Activated T-helper 2 cell treated with anti-CD3 and anti-CD28 coated beads, Interferon-gamma antibody, Interleukin-2, Interleukin-4, amounts not matched to agents 10 μg/mL and 5 μg/mL and 100 μg/mL, durations not matched to agents 14 hours and 24 hours and 36 hours (primary cell): ENCODE data around the gene ABI3BP. TPM values are rescaled to one million over a fixed set of nuclear protein-coding genes. Genes with fewer than 3 reads are reported as not detected.

Experiments used
- DNase-seq: peaks from one replicate; pipeline ENCODE4 v3.0.0; 2021; ENCODE audit warnings: low spot score
- H3K27ac Mint-ChIP-seq: one replicate; pipeline ENCODE4 v1.8.0; 2021; ENCODE audit warnings: mixed read lengths
- H3K27me3 Mint-ChIP-seq: one replicate; pipeline ENCODE4 v1.8.0; 2021; ENCODE audit warnings: low read depth, mixed read lengths
- H3K36me3 Mint-ChIP-seq: one replicate; pipeline ENCODE4 v1.8.0; 2021; ENCODE audit warnings: low read depth, mixed read lengths
- H3K4me1 Mint-ChIP-seq: one replicate; pipeline ENCODE4 v1.8.0; 2021; ENCODE audit warnings: low read depth, mixed read lengths
- H3K4me3 Mint-ChIP-seq: one replicate; pipeline ENCODE4 v1.8.0; 2021; ENCODE audit warnings: low read depth, mild to moderate bottlenecking, moderate library complexity, mixed read lengths
- H3K9me3 Mint-ChIP-seq: one replicate; pipeline ENCODE4 v1.8.0; 2021; ENCODE audit warnings: mixed read lengths
- intact Hi-C: fragments of 100-400 bp; cut with micrococcal nuclease; formaldehyde crosslinking; loops from one replicate; pipeline ENCODE4 v1.15.1; 2023
- total RNA-seq: library from RNA; stranded (reverse); gene quantifications from 2 replicates; pipeline ENCODE4 v1.2.3, GENCODE V29; 2022

ABI3BP gene
- total RNA-seq, 1 donor from 2014 or later = not detected

DNA sequence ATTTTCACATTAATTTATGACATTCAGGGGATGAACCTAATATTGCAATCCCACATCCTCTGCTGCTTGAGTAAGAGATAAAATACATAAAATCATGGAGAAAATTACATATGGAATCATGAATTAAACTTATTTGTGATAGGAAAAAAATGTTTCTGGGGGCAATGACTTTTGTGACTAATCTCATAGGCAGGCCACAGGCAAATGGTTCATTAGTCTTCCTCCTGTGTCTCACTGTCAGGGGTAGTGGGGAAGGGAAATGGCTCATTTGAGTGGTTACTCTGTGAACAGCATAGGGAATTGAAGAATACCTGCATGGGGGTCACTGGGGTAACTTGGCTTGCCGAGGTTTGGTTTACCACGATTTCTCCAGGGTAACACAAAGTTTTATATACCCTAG lies 211.9 kb downstream of the ABI3BP start:
- no peak overlapping the region for H3K27ac Mint-ChIP-seq
- no peak for DNase-seq
- no peaks in the 10 kb centered on the region for H3K4me1 Mint-ChIP-seq
- H3K27me3 Mint-ChIP-seq = peaks cover 5% of the 10 kb centered on the region
- intact Hi-C loops = no loop called here
- H3K36me3 Mint-ChIP-seq = no peaks in the 10 kb centered on the region
- peaks cover 7% of the 10 kb centered on the region for H3K9me3 Mint-ChIP-seq
- no peak overlapping the region for H3K4me3 Mint-ChIP-seq

DNA sequence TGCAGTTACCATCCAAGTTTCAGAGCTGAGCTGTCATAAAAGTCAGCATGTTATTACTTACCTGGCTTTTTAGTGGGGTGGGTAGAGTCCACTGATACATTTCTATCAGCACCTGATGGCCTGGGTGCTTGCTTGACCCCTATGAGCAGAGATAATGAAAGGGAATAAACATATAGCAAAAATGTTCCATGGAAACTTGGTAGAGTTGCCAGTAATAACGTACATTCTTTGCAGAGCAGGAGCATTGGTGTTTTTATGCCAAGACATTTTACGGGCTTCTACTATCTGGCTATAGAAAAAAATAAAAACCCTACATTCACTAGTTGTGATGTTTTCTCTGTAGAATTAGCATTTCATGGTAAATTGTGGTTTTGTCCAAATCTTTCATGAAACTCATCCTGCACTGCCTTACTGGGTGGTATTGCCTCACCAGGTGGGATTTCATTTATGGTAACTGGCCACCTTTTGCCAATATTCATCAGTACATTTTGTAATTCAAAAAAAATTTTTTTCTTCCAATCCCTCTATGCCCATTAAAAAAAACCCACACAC lies 213.1 kb downstream of the ABI3BP start:
- intact Hi-C loops = no loop called here

DNA sequence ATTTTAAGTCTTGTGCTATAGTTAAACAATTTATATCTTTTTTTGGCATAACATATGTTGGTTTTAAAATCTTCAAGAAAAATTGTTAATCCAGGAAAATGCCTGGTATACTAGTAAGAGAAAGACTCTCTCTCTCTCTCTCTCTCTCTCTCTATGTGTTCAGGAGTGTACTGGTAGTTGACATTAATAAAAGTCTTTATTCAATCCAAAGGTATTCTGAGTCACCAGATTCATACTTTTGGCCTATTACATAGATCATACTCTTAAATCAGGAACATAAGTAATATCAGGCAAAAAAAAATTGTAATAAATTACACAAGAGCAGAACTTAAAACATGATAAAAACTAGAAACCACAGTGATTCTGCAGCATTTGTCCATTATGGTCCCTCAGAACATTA lies 213.7 kb downstream of the ABI3BP start:
- no peak overlapping the region for H3K27ac Mint-ChIP-seq
- peaks cover 3% of the 10 kb centered on the region for H3K4me1 Mint-ChIP-seq
- intact Hi-C loops = no loop called here
- no peaks in the 10 kb centered on the region for H3K36me3 Mint-ChIP-seq
- H3K9me3 Mint-ChIP-seq = peaks cover 2% of the 10 kb centered on the region
- peaks cover 3% of the 10 kb centered on the region for H3K27me3 Mint-ChIP-seq
- DNase-seq = no peak
- H3K4me3 Mint-ChIP-seq = no peak overlapping the region

More for the DNA sequence above, 213.1 kb downstream of the ABI3BP start:
- Mint-ChIP-seq H3K27me3 (peaks cover 5% of the 10 kb centered on the region), H3K9me3 (peaks cover 5% of the 10 kb centered on the region), H3K4me3 (no peak overlapping the region), H3K27ac (no peak overlapping the region), H3K36me3 (no peaks in the 10 kb centered on the region), H3K4me1 (peaks cover 3% of the 10 kb centered on the region)
- DNase-seq = no peak

DNA sequence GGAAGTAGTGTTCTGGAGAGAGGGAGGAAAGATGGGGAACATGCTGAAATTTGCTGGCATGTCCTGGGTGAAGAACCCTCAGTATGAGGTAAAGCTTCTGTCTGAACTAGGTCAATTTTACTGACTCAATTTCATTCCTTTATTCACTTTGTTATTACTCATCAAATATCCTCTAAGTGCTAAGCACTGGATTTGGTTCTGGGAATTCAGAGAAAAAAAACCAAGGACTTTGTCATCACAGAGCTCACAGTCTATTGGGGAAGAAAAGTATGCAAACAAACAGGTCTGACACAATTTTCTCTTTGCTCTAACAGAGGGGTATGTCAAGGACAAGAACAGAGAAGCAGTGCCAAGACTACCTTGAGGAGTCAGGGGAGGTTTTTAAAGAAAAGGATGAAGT lies 215.9 kb downstream of the ABI3BP start:
- intact Hi-C loops = no loop called here
- Mint-ChIP-seq H3K9me3 (no peaks in the 10 kb centered on the region), H3K4me3 (no peak overlapping the region), H3K36me3 (no peaks in the 10 kb centered on the region), H3K4me1 (peaks cover 3% of the 10 kb centered on the region), H3K27me3 (no peaks in the 10 kb centered on the region), H3K27ac (no peak overlapping the region)
- DNase-seq = no peak

DNA sequence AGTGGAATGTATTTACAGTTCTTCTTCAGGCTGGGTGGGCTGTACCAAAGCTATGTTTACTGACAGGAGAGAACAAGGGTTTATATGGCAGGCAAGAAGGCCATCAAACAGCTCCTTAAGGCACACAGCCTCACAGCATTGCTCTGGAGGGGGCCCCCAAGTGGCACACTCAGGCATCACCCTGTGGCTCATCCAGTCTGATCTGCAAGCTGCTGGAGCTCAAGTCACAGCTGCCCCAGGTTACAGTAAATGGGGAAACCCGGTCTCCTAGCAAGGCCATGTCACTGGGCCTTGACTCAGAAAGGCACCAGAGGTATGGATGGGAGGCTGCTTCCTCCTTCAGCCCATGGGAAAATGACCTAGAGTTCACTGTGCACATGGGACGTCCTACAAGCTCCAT lies 216.5 kb downstream of the ABI3BP start:
- Mint-ChIP-seq H3K27me3 (no peaks in the 10 kb centered on the region), H3K36me3 (no peaks in the 10 kb centered on the region), H3K4me1 (peaks cover 3% of the 10 kb centered on the region), H3K9me3 (no peaks in the 10 kb centered on the region), H3K27ac (no peak overlapping the region), H3K4me3 (no peak overlapping the region)
- intact Hi-C loops = no loop called here
- no peak for DNase-seq

DNA sequence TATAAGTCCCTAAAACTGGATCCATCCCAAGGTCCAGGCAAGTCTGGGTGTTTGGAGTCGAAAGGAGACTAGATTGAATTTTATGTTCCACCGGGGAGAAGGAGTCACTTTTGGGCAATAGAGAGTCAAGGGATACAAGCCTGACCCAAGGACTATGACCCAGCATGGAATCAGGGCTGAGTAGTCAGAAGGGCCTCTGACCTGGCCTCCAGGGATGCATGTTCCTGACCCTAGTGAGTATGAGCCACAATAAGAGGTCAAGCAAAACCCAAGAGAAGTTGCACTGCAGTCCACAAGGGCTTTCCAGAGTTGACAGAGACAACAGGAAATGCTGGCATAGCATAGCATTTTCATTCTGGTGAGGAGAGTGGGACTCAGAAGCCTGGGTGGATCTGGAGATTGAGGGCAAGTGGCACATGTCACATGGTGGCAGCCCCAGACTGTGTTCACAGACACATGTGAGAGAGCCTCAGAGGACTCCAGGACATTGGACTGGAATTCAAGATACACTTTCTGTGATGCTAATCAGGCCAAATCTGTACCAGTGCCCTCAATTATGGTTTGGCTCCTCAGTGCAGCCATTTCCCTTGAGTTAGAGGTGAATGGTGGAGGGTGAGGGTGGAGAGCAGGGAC lies 217.0 kb downstream of the ABI3BP start:
- Mint-ChIP-seq H3K4me3 (no peak overlapping the region), H3K36me3 (no peaks in the 10 kb centered on the region)
- intact Hi-C loops = no loop called here

DNA sequence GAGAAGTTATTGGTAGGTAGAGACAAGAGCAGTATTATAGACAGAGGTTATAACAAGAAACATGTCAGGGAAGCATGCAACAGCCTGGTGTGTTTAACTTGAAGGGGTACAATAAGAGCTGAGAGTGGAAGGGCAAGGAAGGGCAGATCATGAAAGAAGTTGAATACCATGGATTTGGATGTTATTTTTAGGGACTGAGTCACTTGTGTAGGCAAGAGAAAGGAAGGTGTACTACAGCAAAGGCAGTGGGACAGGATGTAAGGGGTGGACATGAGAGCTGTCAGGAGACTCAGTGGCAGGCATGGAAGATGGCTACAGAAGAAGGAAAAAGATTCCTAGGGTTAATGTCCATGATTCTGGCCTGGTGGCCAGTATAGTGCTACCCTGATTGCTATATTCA lies 217.6 kb downstream of the ABI3BP start:
- Mint-ChIP-seq H3K36me3 (no peaks in the 10 kb centered on the region), H3K4me1 (peaks cover 3% of the 10 kb centered on the region), H3K9me3 (no peaks in the 10 kb centered on the region), H3K27me3 (no peaks in the 10 kb centered on the region), H3K27ac (no peak overlapping the region), H3K4me3 (no peak overlapping the region)
- no peak for DNase-seq
- intact Hi-C loops = no loop called here

More for the DNA sequence above, 217.0 kb downstream of the ABI3BP start:
- peaks cover 3% of the 10 kb centered on the region for H3K4me1 Mint-ChIP-seq
- H3K27me3 Mint-ChIP-seq = no peaks in the 10 kb centered on the region
- no peak overlapping the region for H3K27ac Mint-ChIP-seq
- no peak for DNase-seq
- no peaks in the 10 kb centered on the region for H3K9me3 Mint-ChIP-seq

DNA sequence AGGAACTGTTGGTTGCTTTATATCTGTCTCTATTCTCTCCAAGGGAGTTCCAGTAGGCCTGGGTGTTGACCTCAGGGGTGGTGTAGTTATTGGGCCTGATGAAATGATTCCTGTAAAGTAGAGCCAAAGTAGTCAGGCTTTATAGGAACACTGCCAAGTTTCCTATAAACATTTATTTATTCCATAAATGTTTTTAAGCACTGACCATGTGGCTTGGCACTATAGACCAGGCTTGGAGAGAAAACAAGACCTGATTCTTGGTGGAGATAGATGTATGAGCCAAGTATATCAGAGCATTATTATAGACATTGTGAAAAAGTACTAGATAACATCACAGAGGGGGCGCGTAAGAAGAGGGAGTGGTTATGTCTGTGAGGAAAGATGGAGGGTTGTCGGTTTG lies 218.0 kb downstream of the ABI3BP start:
- Mint-ChIP-seq H3K27ac (no peak overlapping the region), H3K4me1 (peaks cover 3% of the 10 kb centered on the region), H3K9me3 (no peaks in the 10 kb centered on the region), H3K36me3 (no peaks in the 10 kb centered on the region), H3K27me3 (peaks cover under 1% of the 10 kb centered on the region), H3K4me3 (no peak overlapping the region)
- no peak for DNase-seq
- intact Hi-C loops = no loop called here

DNA sequence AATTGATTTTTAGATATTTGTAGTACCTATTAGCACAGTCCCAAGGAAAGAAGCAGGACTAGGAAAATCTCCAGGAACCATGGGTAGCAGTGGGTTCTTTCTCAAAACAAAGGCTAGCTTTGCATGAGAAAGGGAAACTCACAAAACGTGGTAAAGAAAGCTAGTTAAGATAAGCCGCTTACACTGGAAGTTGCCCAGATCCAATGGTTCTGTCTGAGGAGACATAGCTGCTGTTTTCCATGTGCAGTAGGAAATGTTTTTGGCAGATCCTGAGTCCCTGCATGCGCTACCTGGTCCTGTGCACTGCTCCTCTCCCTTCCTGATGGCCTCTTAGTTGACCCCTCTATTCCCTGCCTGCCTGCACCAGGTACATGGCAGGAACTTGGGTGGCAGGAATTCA lies 223.5 kb downstream of the ABI3BP start:
- intact Hi-C loops = no loop called here
- Mint-ChIP-seq H3K36me3 (no peaks in the 10 kb centered on the region), H3K27me3 (peaks cover 3% of the 10 kb centered on the region), H3K9me3 (no peaks in the 10 kb centered on the region), H3K27ac (no peak overlapping the region), H3K4me1 (peaks cover 11% of the 10 kb centered on the region), H3K4me3 (no peak overlapping the region)
- no peak for DNase-seq

DNA sequence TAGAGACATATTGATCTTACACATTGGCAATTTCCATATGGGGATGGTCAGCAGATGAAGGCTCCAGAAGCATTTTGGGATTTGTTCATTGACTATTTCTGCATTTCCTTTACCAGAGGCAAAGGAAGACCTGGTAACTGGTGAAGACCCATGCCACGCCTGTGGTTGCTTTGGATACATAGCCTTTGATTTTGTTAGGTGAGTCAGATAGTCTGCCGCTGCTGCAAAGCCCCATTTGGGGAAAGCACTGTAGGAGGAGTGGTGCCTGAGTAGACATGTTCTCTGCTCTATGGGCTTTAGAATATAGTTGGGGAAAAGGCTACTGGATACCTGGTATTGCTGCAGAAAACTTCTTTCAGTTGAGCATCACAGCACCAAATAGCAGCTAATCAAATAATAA lies 227.2 kb downstream of the ABI3BP start:
- Mint-ChIP-seq H3K4me3 (no peak overlapping the region), H3K27me3 (peaks cover 8% of the 10 kb centered on the region), H3K36me3 (no peaks in the 10 kb centered on the region), H3K27ac (no peak overlapping the region), H3K4me1 (peaks cover 13% of the 10 kb centered on the region), H3K9me3 (no peaks in the 10 kb centered on the region)
- DNase-seq = no peak
- intact Hi-C loops = no loop called here

DNA sequence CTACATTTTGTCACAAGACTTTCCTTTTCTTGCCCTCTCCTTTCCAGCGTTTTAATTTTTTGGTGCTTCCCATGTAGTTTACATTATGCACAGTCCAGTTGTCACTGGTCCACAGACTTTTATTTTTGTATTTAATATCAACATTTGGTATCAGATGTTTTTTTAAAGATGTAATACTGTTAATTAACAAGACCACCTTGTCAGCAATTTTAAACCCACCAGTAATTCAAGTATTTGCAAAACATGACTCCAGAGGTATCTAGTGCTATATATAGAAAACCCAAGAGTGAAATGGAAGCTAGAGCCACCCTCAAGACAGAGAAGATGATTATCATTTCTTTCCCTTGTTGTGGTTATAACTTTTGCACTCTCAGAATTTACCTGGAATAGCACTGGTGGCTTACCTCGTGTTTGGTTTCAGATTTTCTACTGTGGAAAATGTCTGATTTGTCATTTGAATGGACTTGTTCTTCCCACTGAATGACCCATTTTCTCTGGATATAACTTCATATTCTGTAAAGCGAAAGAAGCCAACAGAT lies 227.7 kb downstream of the ABI3BP start:
- no peaks in the 10 kb centered on the region for H3K36me3 Mint-ChIP-seq
- no peak overlapping the region for H3K4me3 Mint-ChIP-seq
- DNase-seq = no peak
- H3K9me3 Mint-ChIP-seq = no peaks in the 10 kb centered on the region
- peaks cover 13% of the 10 kb centered on the region for H3K4me1 Mint-ChIP-seq
- intact Hi-C loops = no loop called here
- H3K27ac Mint-ChIP-seq = no peak overlapping the region
- peaks cover 8% of the 10 kb centered on the region for H3K27me3 Mint-ChIP-seq

DNA sequence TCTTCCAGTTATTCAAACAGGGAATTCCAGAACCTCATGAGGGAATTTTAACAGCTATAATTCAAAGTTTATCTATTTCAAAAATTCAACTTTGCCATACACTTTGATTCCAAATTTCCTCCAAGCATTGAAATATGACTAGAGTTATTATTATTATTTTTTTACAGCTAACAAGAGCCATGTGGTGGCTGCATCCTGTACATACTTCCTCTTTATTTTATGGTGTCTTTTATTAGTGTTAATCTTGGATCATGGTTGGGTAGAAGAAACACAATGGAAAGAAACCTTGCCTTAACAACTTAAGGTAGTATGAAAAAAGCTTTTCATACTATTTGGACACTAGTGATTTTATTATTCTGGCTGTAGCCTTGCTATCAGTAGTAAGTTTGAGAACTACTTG lies 231.3 kb downstream of the ABI3BP start:
- H3K4me1 Mint-ChIP-seq = peaks cover 21% of the 10 kb centered on the region
- no peak overlapping the region for H3K27ac Mint-ChIP-seq
- DNase-seq = no peak
- intact Hi-C loops = no loop called here
- H3K36me3 Mint-ChIP-seq = no peaks in the 10 kb centered on the region
- no peaks in the 10 kb centered on the region for H3K9me3 Mint-ChIP-seq
- H3K27me3 Mint-ChIP-seq = peaks cover 7% of the 10 kb centered on the region
- no peak overlapping the region for H3K4me3 Mint-ChIP-seq

DNA sequence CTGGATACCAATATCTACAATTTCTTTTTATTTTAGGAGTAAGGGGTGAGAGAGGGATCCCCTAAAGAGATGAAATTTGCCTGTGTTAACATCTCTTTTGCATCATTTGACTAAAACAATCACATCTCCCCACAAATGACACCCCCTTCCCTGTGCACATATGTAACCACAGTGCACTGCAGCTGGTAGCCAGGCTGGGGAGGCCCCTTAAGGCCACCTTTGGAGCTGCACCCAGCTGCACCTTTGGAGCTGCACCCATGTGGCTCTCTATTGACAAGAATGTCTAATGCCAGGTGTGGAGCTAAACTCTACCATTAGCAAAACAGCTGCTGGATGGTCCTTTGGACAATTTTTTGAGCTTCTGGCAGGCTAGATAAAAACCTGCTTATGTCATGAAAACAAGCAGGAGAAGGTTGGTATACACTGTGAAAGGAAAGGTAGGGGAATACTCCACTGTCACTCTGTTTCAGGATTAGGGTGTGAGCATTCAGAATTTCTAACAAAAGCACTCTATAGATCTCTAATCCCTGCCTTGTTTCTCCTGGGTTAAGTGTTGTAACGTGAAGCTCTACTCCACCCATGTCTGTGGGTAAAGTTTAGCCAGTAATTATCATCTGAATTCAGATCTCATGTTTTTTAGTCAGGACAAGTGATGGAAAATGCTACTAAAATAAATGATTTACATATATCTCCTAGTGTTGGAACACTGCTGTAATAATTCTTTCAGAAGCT lies 231.8 kb downstream of the ABI3BP start:
- Mint-ChIP-seq H3K27ac (no peak overlapping the region), H3K27me3 (peaks cover 7% of the 10 kb centered on the region), H3K9me3 (no peaks in the 10 kb centered on the region), H3K36me3 (no peaks in the 10 kb centered on the region), H3K4me1 (peaks cover 21% of the 10 kb centered on the region), H3K4me3 (no peak overlapping the region)
- DNase-seq = no peak
- intact Hi-C loops = no loop called here
